H9 (cell line): ENCODE measurements around the gene ADARB2. TPM values are rescaled to one million over a fixed set of nuclear protein-coding genes. Genes with fewer than 3 reads are reported as not detected.

Experiments used
- DNase-seq: peaks from one replicate; pipeline ENCODE4 v3.0.0-alpha.2; 2017
- H2AFZ ChIP-seq: one replicate; pipeline ENCODE4 v1.6.1; 2013; ENCODE audit warnings: mild to moderate bottlenecking, low read length, control low read depth, moderate library complexity
- H2AK5ac ChIP-seq: 2 replicates; pipeline ENCODE4 v1.6.1; 2013; ENCODE audit warnings: low read length, control low read depth, mixed read lengths; ENCODE audit not compliant: insufficient read length
- H2BK120ac ChIP-seq: one replicate; pipeline ENCODE4 v1.6.1; 2013; ENCODE audit warnings: low read depth, mild to moderate bottlenecking, low read length, control low read depth, inconsistent platforms; ENCODE audit not compliant: poor library complexity, severe bottlenecking
- H2BK12ac ChIP-seq: 2 replicates; pipeline ENCODE4 v1.6.1; 2013; ENCODE audit warnings: low read length, control low read depth, mixed read lengths, low read depth; ENCODE audit not compliant: insufficient read length
- H2BK15ac ChIP-seq: 2 replicates; pipeline ENCODE4 v1.6.1; 2013; ENCODE audit warnings: low read depth, low read length, control low read depth
- H2BK20ac ChIP-seq: one replicate; pipeline ENCODE4 v1.6.1; 2013; ENCODE audit warnings: low read depth, mild to moderate bottlenecking, low read length, control low read depth, inconsistent platforms; ENCODE audit not compliant: poor library complexity, severe bottlenecking
- H2BK5ac ChIP-seq: 2 replicates; pipeline ENCODE4 v1.6.1; 2013; ENCODE audit warnings: low read length, control low read depth, mixed read lengths; ENCODE audit not compliant: insufficient read length
- H3K14ac ChIP-seq: 2 replicates; pipeline ENCODE4 v1.6.1; 2013; ENCODE audit warnings: low read length, control low read depth; ENCODE audit not compliant: insufficient read depth
- H3K18ac ChIP-seq: 2 replicates; pipeline ENCODE4 v1.6.1; 2013; ENCODE audit warnings: low read depth, mild to moderate bottlenecking, mixed read lengths, low read length, control low read depth; ENCODE audit not compliant: insufficient read length
- H3K23ac ChIP-seq: 2 replicates; pipeline ENCODE4 v1.6.1; 2013; ENCODE audit warnings: low read length, control low read depth, mixed read lengths, low read depth; ENCODE audit not compliant: insufficient read length
- H3K23me2 ChIP-seq: 2 replicates; pipeline ENCODE4 v1.6.1; 2013; ENCODE audit warnings: low read depth, mild to moderate bottlenecking, mixed read lengths, low read length, control low read depth; ENCODE audit not compliant: insufficient read length, poor library complexity, severe bottlenecking
- H3K27ac ChIP-seq: 2 replicates; pipeline ENCODE4 v1.5.1; 2013; ENCODE audit warnings: low read length, control low read depth, mixed read lengths, low read depth; ENCODE audit not compliant: insufficient read length
- H3K27me3 ChIP-seq: 2 replicates; pipeline ENCODE4 v1.6.1; 2013; ENCODE audit warnings: low read length, control low read depth, inconsistent platforms; ENCODE audit not compliant: insufficient read depth
- H3K4ac ChIP-seq: 2 replicates; pipeline ENCODE4 v1.6.1; 2013; ENCODE audit warnings: low read depth, mild to moderate bottlenecking, control low read depth, inconsistent platforms, low read length, moderate library complexity
- H3K4me1 ChIP-seq: 2 replicates; pipeline ENCODE4 v1.6.1; 2013; ENCODE audit warnings: low read length, control low read depth, inconsistent platforms; ENCODE audit not compliant: insufficient read depth
- H3K4me2 ChIP-seq: 2 replicates; pipeline ENCODE4 v1.6.1; 2013; ENCODE audit warnings: low read length, control low read depth, mixed read lengths; ENCODE audit not compliant: insufficient read length, insufficient read depth
- H3K56ac ChIP-seq: 2 replicates; pipeline ENCODE4 v1.6.1; 2013; ENCODE audit warnings: low read depth, mild to moderate bottlenecking, mixed read lengths, low read length, control low read depth; ENCODE audit not compliant: insufficient read length
- H3K79me1 ChIP-seq: 2 replicates; pipeline ENCODE4 v1.6.1; 2013; ENCODE audit warnings: low read depth, mild to moderate bottlenecking, moderate library complexity, low read length, control low read depth, inconsistent platforms; ENCODE audit not compliant: insufficient read depth, poor library complexity, severe bottlenecking
- H3K79me2 ChIP-seq: 2 replicates; pipeline ENCODE4 v1.6.1; 2013; ENCODE audit warnings: low read length, control low read depth, inconsistent platforms; ENCODE audit not compliant: insufficient read depth
- H3K9ac ChIP-seq: 2 replicates; pipeline ENCODE4 v1.6.1; 2013; ENCODE audit warnings: low read length, control low read depth, mixed read lengths; ENCODE audit not compliant: insufficient read length; ENCODE audit errors: extremely low read depth
- H3K9me3 ChIP-seq: one replicate; pipeline ENCODE4 v1.6.1; 2013; ENCODE audit warnings: low read depth, low read length, inconsistent platforms; ENCODE audit not compliant: control insufficient read depth
- H3T11ph ChIP-seq: one replicate; pipeline ENCODE4 v1.6.1; 2013; ENCODE audit warnings: mild to moderate bottlenecking, low read length, control low read depth, inconsistent platforms
- H4K20me1 ChIP-seq: one replicate; pipeline ENCODE4 v1.6.1; 2013; ENCODE audit not compliant: control insufficient read depth, insufficient read length, insufficient read depth
- H4K5ac ChIP-seq: 2 replicates; pipeline ENCODE4 v1.6.1; 2013; ENCODE audit warnings: low read depth, mild to moderate bottlenecking, mixed read lengths, low read length, control low read depth; ENCODE audit not compliant: insufficient read length
- H4K8ac ChIP-seq: replicated peaks from 2 replicates; pipeline ENCODE4 v1.6.1; 2013; ENCODE audit warnings: low read length, control low read depth, mixed read lengths, low read depth; ENCODE audit not compliant: insufficient read length
- H4K91ac ChIP-seq: 2 replicates; pipeline ENCODE4 v1.6.1; 2013; ENCODE audit warnings: low read depth, mild to moderate bottlenecking, moderate library complexity, mixed read lengths, low read length, control low read depth; ENCODE audit not compliant: insufficient read length
- H3K27ac Mint-ChIP-seq, 3 experiments: 2 replicates in 2 of 3; 3 replicates in 1 of 3; pipeline ENCODE4 v1.8.0; 2020 to 2021; ENCODE audit warnings: mixed read lengths in 3 of 3, mild to moderate bottlenecking in 1 of 3, moderate library complexity in 1 of 3
- H3K27me3 Mint-ChIP-seq: 2 replicates; pipeline ENCODE4 v1.8.0; 2021; ENCODE audit warnings: low read depth, mild to moderate bottlenecking, moderate library complexity, mixed read lengths
- H3K36me3 Mint-ChIP-seq, 3 experiments: 2 replicates in 2 of 3; 3 replicates in 1 of 3; pipeline ENCODE4 v1.8.0; 2020 to 2021; ENCODE audit warnings: low read depth in 3 of 3, mixed read lengths in 3 of 3; ENCODE audit not compliant: insufficient read depth in 1 of 3
- H3K4me1 Mint-ChIP-seq, 2 experiments: 2 replicates each; pipeline ENCODE4 v1.8.0; 2020; ENCODE audit warnings: mixed read lengths in 2 of 2
- H3K4me3 Mint-ChIP-seq, 2 experiments: 2 replicates in 1 of 2; 3 replicates in 1 of 2; pipeline ENCODE4 v1.8.0; 2020 to 2021; ENCODE audit warnings: mild to moderate bottlenecking in 2 of 2, mixed read lengths in 2 of 2, moderate library complexity in 1 of 2
- H3K9me3 Mint-ChIP-seq, 2 experiments: 2 replicates in 1 of 2; 3 replicates in 1 of 2; pipeline ENCODE4 v1.8.0; 2020; ENCODE audit warnings: mild to moderate bottlenecking in 2 of 2, mixed read lengths in 2 of 2, moderate library complexity in 1 of 2
- WGBS: extraction: QIAGEN DNeasy Blood & Tissue Kit; methylation state at CpG from one replicate; pipeline ENCODE4 v1.1.7; 2013; ENCODE audit warnings: missing lambda C conversion rate, low lambda C conversion rate, mixed read lengths; ENCODE audit not compliant: insufficient read length; ENCODE audit errors: extremely low coverage; 5-methylcytosine and 5-hydroxymethylcytosine counted together
- total RNA-seq: library from RNA; stranded (reverse); gene quantifications from 2 replicates; pipeline ENCODE4 v1.2.1, GENCODE V29; 2021
- TF ChIP-seq, protein P1 (sequence below): fragments of 200-600 bp; sonication (generic); conservative IDR thresholded peaks from 3 replicates; pipeline ENCODE4 v1.8.0; 2021; ENCODE audit warnings: antibody characterized with exemption, mild to moderate bottlenecking

The ADARB2 gene
- total RNA-seq, 1 experiment from 2014 or later = 0.87 TPM

DNA sequence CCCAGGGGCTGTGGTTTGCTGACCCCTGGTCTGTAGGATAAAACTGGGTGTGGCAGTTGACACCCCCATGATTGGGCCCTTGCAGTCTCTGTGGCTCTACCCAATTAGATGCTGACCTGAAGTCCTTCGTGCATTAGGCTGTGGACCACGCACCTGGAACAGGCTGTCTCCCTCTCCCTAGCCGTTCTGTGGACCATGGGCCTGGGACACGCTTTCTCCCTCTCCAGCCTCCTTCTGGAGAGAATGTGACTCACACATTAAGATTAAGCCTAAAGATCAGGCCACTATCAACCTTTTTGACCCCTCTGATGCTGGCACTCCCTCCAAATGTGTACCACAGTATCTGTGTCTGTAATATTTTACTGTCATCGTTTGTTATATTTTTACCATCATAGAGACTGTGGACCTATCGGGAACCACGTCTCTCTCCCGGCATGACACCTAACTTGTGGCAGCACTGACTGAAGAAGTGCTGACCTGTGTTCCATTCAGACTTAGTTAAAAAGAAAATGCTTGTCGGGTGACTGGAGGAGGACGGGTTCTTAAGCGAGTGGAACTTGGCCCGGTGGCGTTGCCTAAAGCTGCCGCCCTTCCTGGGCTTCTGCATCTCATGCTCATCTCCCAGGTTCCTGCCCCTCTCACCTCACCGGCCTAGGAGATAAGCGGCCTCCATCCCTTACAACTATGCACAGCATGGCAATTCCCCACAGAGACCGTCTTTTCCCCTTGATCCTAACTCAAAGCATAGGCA, 588.3 kb downstream of the ADARB2 start:
- Histone ChIP-seq H3K23me2 (no peaks in the 10 kb centered on the region), H3K4me2 (no peak overlapping the region), H2BK12ac (no peak overlapping the region), H3K56ac (no peak overlapping the region), H3K9me3 (no peaks in the 10 kb centered on the region), H3K4me1 (no peaks in the 10 kb centered on the region), H3K9ac (no peak overlapping the region), H3K23ac (no peak overlapping the region), H3K14ac (no peak overlapping the region), H3K27ac (no peak overlapping the region), H2AK5ac (no peak overlapping the region), H4K20me1 (no peaks in the 10 kb centered on the region), H3K79me2 (no peaks in the 10 kb centered on the region), H3K18ac (no peak overlapping the region), H2BK20ac (no peak overlapping the region), H2BK15ac (no peak overlapping the region), H2BK120ac (no peak overlapping the region), H3K4ac (no peak overlapping the region), H4K8ac (no peak overlapping the region), H2AFZ (no peak overlapping the region), H2BK5ac (no peak overlapping the region), H4K5ac (no peak overlapping the region), H3K27me3 (no peaks in the 10 kb centered on the region), H3T11ph (no peak overlapping the region), H3K79me1 (no peaks in the 10 kb centered on the region), H4K91ac (no peak overlapping the region)
- H3K27me3 Mint-ChIP-seq = peaks cover 5% of the 10 kb centered on the region
- WGBS = no CpG with 5 or more reads among the region's 17 CpGs
- no peak for DNase-seq
- peaks cover 3% of the 10 kb centered on the region in 2 experiments for H3K4me1 Mint-ChIP-seq
- no peak overlapping the region for H3K4me3 Mint-ChIP-seq
- no peak overlapping the region; a peak in 1 of 7 replicates for H3K27ac Mint-ChIP-seq
- peaks cover 10 to 11% of the 10 kb centered on the region in 2 experiments; a peak in 4 of 5 replicates for H3K9me3 Mint-ChIP-seq
- H3K36me3 Mint-ChIP-seq = peaks cover 0 to 9% (median 1%) of the 10 kb centered on the region in 3 experiments; a peak in 3 of 7 replicates
- TF ChIP-seq, protein P1, sequence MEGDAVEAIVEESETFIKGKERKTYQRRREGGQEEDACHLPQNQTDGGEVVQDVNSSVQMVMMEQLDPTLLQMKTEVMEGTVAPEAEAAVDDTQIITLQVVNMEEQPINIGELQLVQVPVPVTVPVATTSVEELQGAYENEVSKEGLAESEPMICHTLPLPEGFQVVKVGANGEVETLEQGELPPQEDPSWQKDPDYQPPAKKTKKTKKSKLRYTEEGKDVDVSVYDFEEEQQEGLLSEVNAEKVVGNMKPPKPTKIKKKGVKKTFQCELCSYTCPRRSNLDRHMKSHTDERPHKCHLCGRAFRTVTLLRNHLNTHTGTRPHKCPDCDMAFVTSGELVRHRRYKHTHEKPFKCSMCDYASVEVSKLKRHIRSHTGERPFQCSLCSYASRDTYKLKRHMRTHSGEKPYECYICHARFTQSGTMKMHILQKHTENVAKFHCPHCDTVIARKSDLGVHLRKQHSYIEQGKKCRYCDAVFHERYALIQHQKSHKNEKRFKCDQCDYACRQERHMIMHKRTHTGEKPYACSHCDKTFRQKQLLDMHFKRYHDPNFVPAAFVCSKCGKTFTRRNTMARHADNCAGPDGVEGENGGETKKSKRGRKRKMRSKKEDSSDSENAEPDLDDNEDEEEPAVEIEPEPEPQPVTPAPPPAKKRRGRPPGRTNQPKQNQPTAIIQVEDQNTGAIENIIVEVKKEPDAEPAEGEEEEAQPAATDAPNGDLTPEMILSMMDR = peak; percentile 23; the same call in 1 of the 3 replicates
